HG02759 (cell line): ENCODE measurements around the gene ZNF155.

Source experiments
- ATAC-seq: cut with Tn5 transposase; IDR thresholded peaks from one replicate; pipeline ENCODE4 v1.9.1; 2021; ENCODE audit warnings: mild to moderate bottlenecking, moderate library complexity; ENCODE audit not compliant: unreplicated experiment

Gene ZNF155

GRCh38 chr19:44003461-44004009, 19.5 kb downstream of the ZNF155 start:
- ATAC-seq = peak; percentile 29

DNA sequence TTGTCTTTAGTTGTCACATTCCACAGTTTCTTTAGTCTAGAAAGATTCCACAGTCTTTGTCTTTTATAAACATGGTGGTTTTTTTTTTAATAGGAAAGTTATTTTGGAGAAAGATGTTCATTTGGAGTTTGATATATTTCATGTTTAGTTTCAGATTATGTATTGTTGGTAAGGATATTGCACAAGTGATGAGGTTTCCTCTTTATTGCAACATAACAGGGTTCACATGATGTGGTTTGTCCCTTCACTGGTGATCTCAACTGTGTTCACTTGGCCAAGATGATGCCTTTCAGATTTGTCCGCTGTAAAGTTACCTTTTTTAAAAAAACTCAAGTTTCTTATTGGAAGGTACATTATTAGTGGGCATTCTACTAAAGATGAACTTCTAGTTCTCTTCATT, 22.0 kb downstream of the ZNF155 start:
- no peak for ATAC-seq

- no peak for ATAC-seq
Measured at GRCh38 chr19:44007473-44007872, 23.5 kb downstream of the ZNF155 start.

GRCh38 chr19:44010468-44010867, 26.5 kb downstream of the ZNF155 start:
- no peak for ATAC-seq

- ATAC-seq = no peak
Measured at GRCh38 chr19:44019498-44019897, 35.5 kb downstream of the ZNF155 start.

DNA sequence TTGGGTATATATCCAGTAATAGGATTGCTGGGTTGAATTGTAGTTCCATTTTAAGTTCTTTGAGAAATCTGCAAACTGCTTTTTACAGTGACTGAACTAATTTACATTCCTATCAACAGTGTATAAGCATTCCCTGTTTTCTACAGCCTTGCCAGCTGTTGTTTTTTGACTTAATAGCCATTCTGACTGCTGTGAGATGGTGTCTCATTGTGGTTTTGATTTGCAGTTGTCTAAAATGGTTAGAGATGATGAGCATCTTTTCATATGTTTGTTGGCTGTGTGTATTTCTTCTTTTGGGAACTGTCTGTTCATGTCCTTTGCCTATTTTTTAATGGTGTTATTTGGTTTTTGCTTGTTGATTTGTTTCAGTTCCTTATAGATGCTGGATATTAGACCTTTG, 37.2 kb downstream of the ZNF155 start:
- ATAC-seq = no peak

DNA sequence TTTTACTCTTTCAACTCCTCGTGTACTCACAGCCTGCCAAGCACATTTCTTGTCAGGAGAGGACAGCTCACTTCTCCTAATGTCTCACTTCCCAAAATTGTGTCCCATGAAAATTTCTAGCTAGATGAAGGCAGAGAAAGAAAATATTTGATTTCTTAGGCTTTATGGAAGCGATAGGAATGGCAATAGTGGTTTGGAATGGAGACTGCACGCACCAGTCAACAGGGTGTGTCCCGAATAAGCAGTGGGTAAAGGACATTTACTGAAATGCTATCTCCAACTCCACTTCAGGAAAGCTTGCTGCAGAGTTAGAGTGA, 40.9 kb downstream of the ZNF155 start:
- ATAC-seq = no peak

- ATAC-seq = peak; percentile 84
Measured at GRCh38 chr19:44025217-44025936, 41.4 kb downstream of the ZNF155 start, which contains the start of gene ZNF222. ZNF222 (plus strand) TSS chr19:44025379; CDS start chr19:44025437, 58 bp downstream.

DNA sequence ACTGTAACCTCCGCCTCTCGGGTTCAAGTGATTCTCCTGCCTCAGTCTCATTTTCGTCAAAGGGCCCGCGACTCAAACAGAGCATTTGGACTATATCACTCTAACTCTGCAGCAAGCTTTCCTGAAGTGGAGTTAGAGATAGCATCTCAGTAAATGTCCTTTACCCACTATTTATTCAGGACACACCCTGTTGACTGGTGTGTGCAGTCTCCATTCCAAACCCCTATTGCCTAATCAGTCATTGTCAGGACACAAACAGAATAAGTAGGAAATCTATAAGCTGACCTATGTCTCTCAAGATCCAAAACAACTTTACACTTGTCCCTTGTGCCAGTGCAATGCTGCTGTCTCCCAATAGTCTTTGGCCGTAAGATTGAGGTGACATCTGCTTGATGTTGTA, 42.6 kb downstream of the ZNF155 start:
- no peak for ATAC-seq

DNA sequence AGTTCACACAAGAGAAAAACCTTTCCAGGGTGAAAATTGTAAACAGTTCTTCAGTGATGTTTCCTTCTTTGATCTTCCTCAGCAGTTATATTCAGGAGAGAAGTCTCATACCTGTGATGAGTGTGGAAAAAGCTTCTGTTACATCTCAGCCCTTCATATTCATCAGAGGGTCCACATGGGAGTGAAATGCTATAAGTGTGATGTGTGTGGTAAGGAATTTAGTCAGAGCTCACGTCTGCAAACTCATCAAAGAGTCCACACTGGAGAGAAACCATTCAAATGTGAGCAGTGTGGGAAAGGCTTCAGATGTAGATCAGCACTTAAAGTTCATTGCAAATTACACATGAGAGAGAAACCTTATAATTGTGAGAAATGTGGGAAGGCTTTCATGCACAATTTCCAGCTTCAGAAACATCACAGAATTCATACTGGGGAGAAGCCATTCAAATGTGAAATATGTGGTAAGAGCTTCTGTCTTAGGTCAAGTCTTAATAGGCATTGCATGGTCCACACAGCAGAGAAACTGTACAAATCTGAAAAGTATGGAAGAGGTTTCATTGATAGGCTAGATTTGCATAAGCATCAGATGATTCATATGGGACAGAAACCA, 48.1 kb downstream of the ZNF155 start:
- no peak for ATAC-seq

GRCh38 chr19:44042147-44042546, 58.2 kb downstream of the ZNF155 start:
- no peak for ATAC-seq
